Brain microvascular endothelial cell (primary cell): ENCODE results near the gene FBLN5.

Source experiments
- DNase-seq: peaks from one replicate; pipeline ENCODE4 v3.0.0-alpha.2; 2020
- H3K27ac ChIP-seq: fragments of 250-450 bp; sonication (Bioruptor Pico); 2 replicates; pipeline ENCODE4 v1.5.1; 2020; ENCODE audit warnings: mild to moderate bottlenecking, moderate library complexity
- H3K27me3 ChIP-seq: fragments of 250-450 bp; sonication (Bioruptor Pico); replicated peaks from 2 replicates; pipeline ENCODE4 v1.5.1; 2020; ENCODE audit warnings: mild to moderate bottlenecking
- H3K36me3 ChIP-seq: fragments of 250-450 bp; sonication (Bioruptor Pico); replicated peaks from 2 replicates; pipeline ENCODE4 v1.5.1; 2020; ENCODE audit warnings: mild to moderate bottlenecking
- H3K4me3 ChIP-seq: 2 replicates; pipeline ENCODE4 v1.5.1; 2011; ENCODE audit warnings: low read depth, mild to moderate bottlenecking, control low read depth, low read length, moderate library complexity
- CTCF ChIP-seq: IDR thresholded peaks from 2 replicates; pipeline ENCODE4 v1.5.1; 2011; ENCODE audit warnings: low read depth, mild to moderate bottlenecking, moderate library complexity, low read length, control low read depth, inconsistent platforms; ENCODE audit errors: missing control alignments
- in situ Hi-C: cut with HindIII; loops from 2 replicates; pipeline ENCODE4 v1.10.0; 2017; ENCODE audit warnings: low sequenced_read_pairs, low pct_ligation_motif_present

Gene FBLN5

GRCh38 chr14:91841065-91841464 is 106.4 kb downstream of the FBLN5 start:
- in situ Hi-C loops: no loop called here
- H3K27ac ChIP-seq: no peak overlapping the region
- DNase-seq: no peak
- no peak for TF ChIP-seq CTCF
- H3K36me3 ChIP-seq: no peaks in the 10 kb centered on the region
- peaks cover 12% of the 10 kb centered on the region for H3K27me3 ChIP-seq
- H3K4me3 ChIP-seq: no peak overlapping the region

DNA sequence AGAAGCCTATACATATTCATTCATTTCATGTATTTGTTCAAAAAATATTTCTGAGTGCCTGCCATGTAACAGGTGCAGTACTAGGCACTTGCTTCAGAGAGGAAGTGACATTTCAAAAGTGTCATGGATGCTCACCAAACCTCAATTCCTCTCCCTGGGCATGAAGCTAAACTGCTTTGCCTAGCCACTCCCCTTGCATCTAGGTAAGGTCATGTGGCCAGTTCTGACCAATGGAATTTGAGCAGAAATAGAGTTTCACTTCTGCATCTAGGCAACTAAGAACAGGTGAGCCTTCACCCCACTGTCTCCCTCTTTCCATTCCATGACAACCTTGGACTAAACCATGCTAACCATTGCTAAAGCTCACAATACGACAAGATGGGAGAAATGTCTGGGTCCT is 107.7 kb downstream of the FBLN5 start:
- peaks cover 22% of the 10 kb centered on the region for H3K27me3 ChIP-seq
- H3K36me3 ChIP-seq: no peaks in the 10 kb centered on the region
- in situ Hi-C loops: no loop called here
- TF ChIP-seq CTCF: no peak
- no peak overlapping the region for H3K4me3 ChIP-seq
- no peak for DNase-seq
- no peak overlapping the region for H3K27ac ChIP-seq

- in situ Hi-C loops: no loop called here
- no peak for TF ChIP-seq CTCF
- Histone ChIP-seq H3K4me3 (no peak overlapping the region), H3K27ac (no peak overlapping the region), H3K36me3 (no peaks in the 10 kb centered on the region), H3K27me3 (peaks cover 28% of the 10 kb centered on the region)
- no peak for DNase-seq
These were observed 110.4 kb downstream of the FBLN5 start for GRCh38 chr14:91837076-91837475.

GRCh38 chr14:91835920-91836843 is 111.3 kb downstream of the FBLN5 start:
- no peak for TF ChIP-seq CTCF
- no peak for DNase-seq
- in situ Hi-C loops: no loop called here
- Histone ChIP-seq H3K36me3 (no peaks in the 10 kb centered on the region), H3K4me3 (no peak overlapping the region), H3K27ac (no peak overlapping the region), H3K27me3 (peaks cover 28% of the 10 kb centered on the region)

- Histone ChIP-seq H3K27me3 (peaks cover 28% of the 10 kb centered on the region), H3K4me3 (no peak overlapping the region), H3K36me3 (no peaks in the 10 kb centered on the region), H3K27ac (no peak overlapping the region)
- TF ChIP-seq CTCF: no peak
- in situ Hi-C loops: no loop called here
- DNase-seq: no peak
These were observed 112.1 kb downstream of the FBLN5 start for GRCh38 chr14:91835197-91835919.
